ENCODE measurements around the gene NSDHL.

- TF ChIP-seq CTCF (IDR thresholded peaks at IDR 0.05) (no peak), POLR2A (IDR thresholded peaks at IDR 0.05) (no peak)
Measured at GRCh38 chrX:152872522-152872921, 41.7 kb downstream of the NSDHL start.
